RWPE1 (cell line): ENCODE measurements around the gene DLST.

Experiments
- CTCF ChIA-PET: fragments of 350-600 bp; sonication (Branson Sonifier 250); formaldehyde crosslinking; extraction: SDS; loops from one replicate; lab custom pipeline; 2021; lab: Yijun Ruan, JAX
- POLR2A ChIA-PET: fragments of 400-600 bp; formaldehyde crosslinking; extraction: SDS; loops from one replicate; lab custom pipeline; 2020; ENCODE audit warnings: antibody characterized with exemption; ENCODE audit not compliant: low non-redundant PET; lab: Yijun Ruan, JAX
- DNase-seq: peaks from one replicate; pipeline ENCODE4 v3.0.0; 2012; ENCODE audit warnings: low spot score
- H3K27ac ChIP-seq: fragments of 450-650 bp; 2 replicates; pipeline ENCODE4 v1.5.1; 2017
- TF ChIP-seq, protein P1 (sequence below): fragments of 450-650 bp; conservative IDR thresholded peaks from 2 replicates; pipeline ENCODE4 v1.5.1; 2017; ENCODE audit warnings: low read depth, mild to moderate bottlenecking

DLST gene

DNA sequence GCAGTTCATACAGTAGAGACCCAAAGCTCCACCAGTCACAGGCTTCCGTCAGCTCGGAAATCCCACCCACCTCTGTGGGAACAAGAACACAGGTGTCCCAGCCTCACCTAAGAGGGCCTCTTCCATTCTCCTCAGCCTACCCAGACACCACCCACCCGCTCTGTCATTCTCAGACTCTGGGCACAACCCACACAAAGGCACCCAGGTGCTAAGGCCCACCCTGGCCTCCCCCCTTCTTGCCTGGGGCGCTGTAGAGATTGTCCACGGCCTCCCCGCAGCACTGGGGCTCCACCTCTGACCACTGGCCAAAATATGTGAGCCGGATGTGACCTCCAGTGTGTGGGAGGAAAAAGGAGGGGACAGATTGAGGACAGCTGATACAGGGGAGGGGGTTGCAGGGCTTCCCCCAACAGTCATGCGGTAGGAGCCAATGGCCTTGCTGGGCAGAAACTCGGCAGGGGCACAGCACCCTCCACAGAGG lies 27.2 kb downstream of the DLST start:
- TF ChIP-seq, protein P1, sequence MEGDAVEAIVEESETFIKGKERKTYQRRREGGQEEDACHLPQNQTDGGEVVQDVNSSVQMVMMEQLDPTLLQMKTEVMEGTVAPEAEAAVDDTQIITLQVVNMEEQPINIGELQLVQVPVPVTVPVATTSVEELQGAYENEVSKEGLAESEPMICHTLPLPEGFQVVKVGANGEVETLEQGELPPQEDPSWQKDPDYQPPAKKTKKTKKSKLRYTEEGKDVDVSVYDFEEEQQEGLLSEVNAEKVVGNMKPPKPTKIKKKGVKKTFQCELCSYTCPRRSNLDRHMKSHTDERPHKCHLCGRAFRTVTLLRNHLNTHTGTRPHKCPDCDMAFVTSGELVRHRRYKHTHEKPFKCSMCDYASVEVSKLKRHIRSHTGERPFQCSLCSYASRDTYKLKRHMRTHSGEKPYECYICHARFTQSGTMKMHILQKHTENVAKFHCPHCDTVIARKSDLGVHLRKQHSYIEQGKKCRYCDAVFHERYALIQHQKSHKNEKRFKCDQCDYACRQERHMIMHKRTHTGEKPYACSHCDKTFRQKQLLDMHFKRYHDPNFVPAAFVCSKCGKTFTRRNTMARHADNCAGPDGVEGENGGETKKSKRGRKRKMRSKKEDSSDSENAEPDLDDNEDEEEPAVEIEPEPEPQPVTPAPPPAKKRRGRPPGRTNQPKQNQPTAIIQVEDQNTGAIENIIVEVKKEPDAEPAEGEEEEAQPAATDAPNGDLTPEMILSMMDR, result no peak
- H3K27ac ChIP-seq, result peak overlapping the region; percentile 18; the same call in 1 of the 2 replicates
- POLR2A ChIA-PET, result no interaction called here
- CTCF ChIA-PET, result interaction anchor here (2.1 kb wide), 1 partner anchor 48 kb away, joined by 9 read pairs; no protein-coding TSS in a partner anchor
- DNase-seq, result no peak

DNA sequence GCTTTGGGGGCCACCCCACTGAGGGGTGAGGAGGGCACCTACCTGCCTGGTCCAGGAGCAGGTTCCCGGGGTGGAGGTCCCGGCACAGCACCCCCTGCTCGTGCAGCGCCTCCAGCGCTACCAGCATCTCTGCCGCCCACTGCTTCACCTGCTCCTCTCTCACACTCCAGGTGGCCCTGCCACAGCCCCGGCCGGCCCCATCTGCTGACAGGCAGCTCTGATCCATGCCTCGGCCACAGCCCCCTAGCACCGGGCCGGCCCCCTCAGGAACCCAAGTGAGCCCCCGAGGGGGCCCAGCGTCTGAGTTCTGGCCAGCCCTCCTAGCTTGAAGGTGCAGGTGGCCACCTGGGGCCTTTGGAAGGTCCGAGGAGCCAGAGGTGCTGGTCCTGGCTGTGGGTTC lies 27.8 kb downstream of the DLST start:
- TF ChIP-seq, protein P1, result no peak
- DNase-seq, result no peak
- ChIA-PET CTCF (interaction anchor here (2.1 kb wide), 1 partner anchor 49 kb away, joined by 9 read pairs; no protein-coding TSS in a partner anchor), POLR2A (no interaction called here)
- H3K27ac ChIP-seq, result no peak overlapping the region

DNA sequence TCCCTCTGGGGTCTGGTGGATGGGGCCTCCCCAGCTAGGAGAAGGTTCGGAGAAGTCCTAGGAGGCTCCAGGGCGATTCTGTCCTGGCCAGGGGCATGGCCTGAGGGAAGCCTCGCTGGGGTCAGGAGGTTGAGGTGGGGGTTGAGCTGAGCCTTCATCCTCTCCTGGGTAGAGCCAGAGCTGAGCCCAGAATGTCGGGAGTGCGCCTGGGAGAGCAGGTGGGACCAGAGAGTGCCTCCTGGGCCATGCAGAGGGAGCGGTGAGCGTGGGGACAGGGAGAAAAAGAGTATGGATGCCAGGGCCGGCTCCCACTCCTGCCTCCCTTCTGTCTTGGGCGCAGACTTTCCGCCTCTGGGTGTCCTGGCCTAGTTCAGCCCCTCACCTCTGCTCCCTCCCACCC lies 28.2 kb downstream of the DLST start:
- no peak overlapping the region for H3K27ac ChIP-seq
- ChIA-PET POLR2A (no interaction called here), CTCF (interaction anchor here (2.1 kb wide), 1 partner anchor 49 kb away, joined by 9 read pairs; no protein-coding TSS in a partner anchor)
- TF ChIP-seq, protein P1, result no peak
- no peak for DNase-seq

DNA sequence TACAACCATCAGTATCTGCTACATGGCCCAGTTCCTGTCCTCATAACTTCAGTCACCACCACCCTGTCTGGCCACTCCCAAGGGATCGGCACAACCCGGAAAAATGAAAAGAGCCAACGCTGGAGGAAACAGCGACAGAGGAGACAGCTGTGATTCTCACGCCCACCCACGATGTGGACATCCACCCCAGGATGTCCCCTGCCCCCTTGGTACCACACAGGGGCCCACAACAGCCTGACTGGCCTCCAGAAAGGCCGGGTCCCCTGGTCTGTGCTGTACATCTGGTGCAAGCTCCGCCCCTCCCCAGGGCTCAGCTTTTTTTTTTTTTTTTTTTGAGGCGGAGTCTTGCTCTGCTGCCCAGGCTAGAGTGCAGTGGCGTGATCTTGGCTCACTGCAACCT lies 28.8 kb downstream of the DLST start:
- no peak overlapping the region for H3K27ac ChIP-seq
- TF ChIP-seq, protein P1, result no peak
- CTCF ChIA-PET, result interaction anchor here (0.6 to 3.4 kb wide), 2 partner anchors 20 to 178 kb away, joined by 3 to 20 read pairs; no protein-coding TSS in a partner anchor
- POLR2A ChIA-PET, result no interaction called here
- no peak for DNase-seq

DNA sequence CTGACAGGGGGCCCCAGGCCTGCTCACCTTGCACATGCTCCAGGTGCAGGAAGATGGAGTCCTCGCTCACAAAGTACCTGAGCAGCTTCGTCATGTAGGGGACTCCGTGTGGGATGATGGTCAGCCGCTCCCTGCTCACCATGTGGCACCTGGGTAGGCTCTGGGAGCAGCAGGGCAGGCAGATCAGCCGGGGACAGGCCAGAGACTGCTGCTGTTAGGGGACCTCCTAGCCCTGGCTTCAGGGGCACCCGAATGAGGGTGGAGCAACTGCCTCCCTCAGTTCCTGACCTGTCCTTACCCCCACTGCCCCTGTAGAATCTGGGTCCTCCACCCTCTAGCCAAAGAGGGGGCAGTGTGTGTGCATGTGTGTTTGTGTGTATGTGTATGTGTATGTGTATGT lies 29.5 kb downstream of the DLST start:
- no peak for DNase-seq
- TF ChIP-seq, protein P1, result no peak
- POLR2A ChIA-PET, result no interaction called here
- CTCF ChIA-PET, result interaction anchor here (3.4 kb wide), 1 partner anchor 177 kb away, joined by 20 read pairs; no protein-coding TSS in a partner anchor
- no peak overlapping the region for H3K27ac ChIP-seq

DNA sequence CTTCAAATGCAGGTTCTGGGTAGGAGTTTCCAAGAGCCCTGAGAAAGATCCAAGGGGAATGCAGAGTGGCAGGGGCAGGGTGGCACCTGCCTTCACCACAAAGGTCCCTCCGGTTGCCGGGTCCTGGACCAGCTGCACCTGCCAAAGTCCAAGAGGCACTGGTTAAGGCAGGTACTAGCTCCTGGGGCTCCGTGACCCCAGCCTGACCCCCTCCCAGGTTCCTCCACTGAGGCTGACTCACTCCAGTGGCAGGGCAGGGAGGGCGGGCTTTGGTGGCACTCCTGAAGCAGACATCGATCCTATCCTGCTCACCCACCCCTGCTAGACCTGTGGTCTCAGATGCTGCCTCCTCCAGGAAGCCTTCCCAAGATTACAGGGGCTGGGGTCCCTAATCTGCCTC lies 30.0 kb downstream of the DLST start:
- no peak overlapping the region for H3K27ac ChIP-seq
- TF ChIP-seq, protein P1, result no peak
- DNase-seq, result peak; percentile 31
- ChIA-PET POLR2A (no interaction called here), CTCF (interaction anchor here (0.8 to 3.4 kb wide), 2 partner anchors 51 to 177 kb away, joined by 3 to 20 read pairs; no protein-coding TSS in a partner anchor)
